ENCODE results near the gene TSR3.

- TF ChIP-seq POLR2A (IDR thresholded peaks at IDR 0.05) = no peak
- TF ChIP-seq CTCF (IDR thresholded peaks at IDR 0.05) = no peak
Observed at GRCh38 chr16:1331712-1332617, 19.7 kb downstream of the TSR3 start.
